WTC11 (cell line): ENCODE measurements around the gene KIF13A. TPM values are rescaled to one million over a fixed set of nuclear protein-coding genes. Genes with fewer than 3 reads are reported as not detected.

Experiments used
- ATAC-seq: fragments of 200-7000 bp; cut with Tn5 transposase; 2 replicates; pipeline ENCODE4 v1.10.0; 2021; ENCODE audit warnings: mild to moderate bottlenecking, moderate library complexity
- CTCF ChIA-PET: fragments of 300-600 bp; sonication (Branson Sonifier 250); formaldehyde crosslinking; loops from one replicate; lab custom pipeline; 2021; ENCODE audit warnings: antibody characterized with exemption; lab: Charles Lee
- POLR2A ChIA-PET: fragments of 350-600 bp; sonication (Branson Sonifier 250); formaldehyde crosslinking; loops from one replicate; lab custom pipeline; 2021; ENCODE audit warnings: antibody characterized with exemption; lab: Charles Lee
- DNase-seq: peaks from one replicate; pipeline ENCODE4 v3.0.0; 2021; ENCODE audit warnings: low spot score
- H3K27ac Mint-ChIP-seq: 2 replicates; pipeline ENCODE4 v1.8.0; 2021; ENCODE audit warnings: mixed read lengths
- H3K27me3 Mint-ChIP-seq: 2 replicates; pipeline ENCODE4 v1.8.0; 2021; ENCODE audit warnings: low read depth, mild to moderate bottlenecking, moderate library complexity, mixed read lengths
- H3K36me3 Mint-ChIP-seq: 2 replicates; pipeline ENCODE4 v1.8.0; 2021; ENCODE audit warnings: mixed read lengths
- H3K4me1 Mint-ChIP-seq: 2 replicates; pipeline ENCODE4 v1.8.0; 2022; ENCODE audit warnings: mixed read lengths
- H3K4me3 Mint-ChIP-seq: 2 replicates; pipeline ENCODE4 v1.8.0; 2021; ENCODE audit warnings: mild to moderate bottlenecking, moderate library complexity, mixed read lengths
- H3K9me3 Mint-ChIP-seq: 2 replicates; pipeline ENCODE4 v1.8.0; 2021; ENCODE audit warnings: mixed read lengths
- ATF6 ChIP-seq: sonication (generic); formaldehyde crosslinking; IDR thresholded peaks from 2 replicates; pipeline ENCODE4 v1.8.1; 2023; ENCODE audit warnings: mild to moderate bottlenecking, missing genetic modification reagents
- CBFB ChIP-seq: sonication (generic); formaldehyde crosslinking; IDR thresholded peaks from 2 replicates; pipeline ENCODE4 v1.8.1; 2022; ENCODE audit warnings: mild to moderate bottlenecking, low read depth, missing genetic modification reagents
- CREB1 ChIP-seq: sonication (generic); formaldehyde crosslinking; IDR thresholded peaks from 2 replicates; pipeline ENCODE4 v1.8.0; 2023; ENCODE audit warnings: mild to moderate bottlenecking, missing genetic modification reagents
- CREM ChIP-seq: sonication (generic); formaldehyde crosslinking; IDR thresholded peaks from 2 replicates; pipeline ENCODE4 v1.8.1; 2022; ENCODE audit warnings: mild to moderate bottlenecking, missing genetic modification reagents, moderate library complexity
- MXD4 ChIP-seq: fragments of 250-450 bp; sonication (Bioruptor Pico); IDR thresholded peaks from 2 replicates; pipeline ENCODE4 v1.8.0; 2021; ENCODE audit warnings: mild to moderate bottlenecking, moderate library complexity, borderline replicate concordance
- RELA ChIP-seq: sonication (generic); formaldehyde crosslinking; IDR thresholded peaks from 2 replicates; pipeline ENCODE4 v1.8.1; 2022; ENCODE audit warnings: missing genetic modification reagents, mild to moderate bottlenecking, borderline replicate concordance
- RORB ChIP-seq: fragments of 250-450 bp; sonication (Bioruptor Pico); IDR thresholded peaks from 2 replicates; pipeline ENCODE4 v1.9.0; 2021; ENCODE audit warnings: mild to moderate bottlenecking
- STAT6 ChIP-seq: sonication (generic); formaldehyde crosslinking; conservative IDR thresholded peaks from 2 replicates; pipeline ENCODE4 v1.8.1; 2023; ENCODE audit warnings: mild to moderate bottlenecking, low read depth, missing genetic modification reagents, moderate library complexity
- TP53 ChIP-seq: sonication (generic); formaldehyde crosslinking; IDR thresholded peaks from 2 replicates; pipeline ENCODE4 v1.8.1; 2023; ENCODE audit warnings: mild to moderate bottlenecking, missing genetic modification reagents
- USF1 ChIP-seq: sonication (generic); formaldehyde crosslinking; IDR thresholded peaks from 2 replicates; pipeline ENCODE4 v1.8.0; 2022; ENCODE audit warnings: mild to moderate bottlenecking, missing genetic modification reagents
- ZNF317 ChIP-seq: sonication (generic); formaldehyde crosslinking; IDR thresholded peaks from 2 replicates; pipeline ENCODE4 v1.8.1; 2023; ENCODE audit warnings: low read depth, mild to moderate bottlenecking, moderate library complexity, missing genetic modification reagents, borderline replicate concordance
- ZNF512 ChIP-seq: sonication (generic); formaldehyde crosslinking; IDR thresholded peaks from 2 replicates; pipeline ENCODE4 v1.8.1; 2022; ENCODE audit warnings: missing genetic modification reagents, borderline replicate concordance
- total RNA-seq: library from RNA; stranded (reverse); gene quantifications from 3 replicates; pipeline ENCODE4 v1.2.3, GENCODE V29; 2021
- TF ChIP-seq, protein P1 (sequence below): sonication (generic); formaldehyde crosslinking; IDR thresholded peaks from 2 replicates; pipeline ENCODE4 v1.8.1; 2022; ENCODE audit warnings: mild to moderate bottlenecking, missing genetic modification reagents, moderate library complexity, borderline replicate concordance
- TF ChIP-seq, protein P2 (sequence below): sonication (generic); formaldehyde crosslinking; IDR thresholded peaks from 2 replicates; pipeline ENCODE4 v1.8.0; 2022; ENCODE audit warnings: mild to moderate bottlenecking, missing genetic modification reagents
- TF ChIP-seq, protein P3 (sequence below): fragments of 250-450 bp; sonication (Bioruptor Pico); IDR thresholded peaks from 2 replicates; pipeline ENCODE4 v1.9.0; 2021; ENCODE audit warnings: mild to moderate bottlenecking

The KIF13A gene
- total RNA-seq, 1 experiment from 2014 or later = 32.7 TPM

DNA sequence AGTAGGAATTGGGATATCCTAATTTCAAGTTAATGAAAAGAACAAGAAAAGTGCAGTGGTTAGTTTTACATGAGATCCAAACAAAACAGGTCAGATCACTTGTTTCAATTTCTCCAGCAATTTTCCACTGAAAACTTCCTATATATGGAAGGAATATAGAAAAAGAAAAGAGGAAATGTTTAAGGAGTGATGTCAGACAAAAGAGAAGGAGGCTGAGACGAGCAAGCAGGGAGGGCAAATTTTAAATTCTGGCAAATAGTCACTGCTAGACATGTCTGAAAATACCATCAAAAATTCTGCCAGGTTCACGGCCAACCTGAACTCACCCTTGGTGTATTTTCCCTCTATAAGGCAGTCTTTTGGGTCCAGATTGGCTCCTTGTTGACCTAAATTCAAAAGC is 271.2 kb downstream of the KIF13A start:
- no peak overlapping the region for H3K27ac Mint-ChIP-seq
- peaks cover 13% of the 10 kb centered on the region for H3K4me1 Mint-ChIP-seq
- TF ChIP-seq MXD4 (CRISPR knock-in tag) (no peak), ZNF317 (CRISPR knock-in tag) (no peak), CREB1 (CRISPR knock-in tag) (no peak), STAT6 (CRISPR knock-in tag) (no peak), TP53 (no peak), RELA (no peak), USF1 (CRISPR knock-in tag) (no peak), ZNF512 (CRISPR knock-in tag) (no peak), CREM (CRISPR knock-in tag) (no peak), CBFB (CRISPR knock-in tag) (no peak), ATF6 (CRISPR knock-in tag) (no peak), RORB (no peak)
- TF ChIP-seq, protein P1, sequence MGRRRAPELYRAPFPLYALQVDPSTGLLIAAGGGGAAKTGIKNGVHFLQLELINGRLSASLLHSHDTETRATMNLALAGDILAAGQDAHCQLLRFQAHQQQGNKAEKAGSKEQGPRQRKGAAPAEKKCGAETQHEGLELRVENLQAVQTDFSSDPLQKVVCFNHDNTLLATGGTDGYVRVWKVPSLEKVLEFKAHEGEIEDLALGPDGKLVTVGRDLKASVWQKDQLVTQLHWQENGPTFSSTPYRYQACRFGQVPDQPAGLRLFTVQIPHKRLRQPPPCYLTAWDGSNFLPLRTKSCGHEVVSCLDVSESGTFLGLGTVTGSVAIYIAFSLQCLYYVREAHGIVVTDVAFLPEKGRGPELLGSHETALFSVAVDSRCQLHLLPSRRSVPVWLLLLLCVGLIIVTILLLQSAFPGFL (CRISPR knock-in tag) = no peak
- TF ChIP-seq, protein P2, sequence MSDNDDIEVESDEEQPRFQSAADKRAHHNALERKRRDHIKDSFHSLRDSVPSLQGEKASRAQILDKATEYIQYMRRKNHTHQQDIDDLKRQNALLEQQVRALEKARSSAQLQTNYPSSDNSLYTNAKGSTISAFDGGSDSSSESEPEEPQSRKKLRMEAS (CRISPR knock-in tag) = no peak
- TF ChIP-seq, protein P3, sequence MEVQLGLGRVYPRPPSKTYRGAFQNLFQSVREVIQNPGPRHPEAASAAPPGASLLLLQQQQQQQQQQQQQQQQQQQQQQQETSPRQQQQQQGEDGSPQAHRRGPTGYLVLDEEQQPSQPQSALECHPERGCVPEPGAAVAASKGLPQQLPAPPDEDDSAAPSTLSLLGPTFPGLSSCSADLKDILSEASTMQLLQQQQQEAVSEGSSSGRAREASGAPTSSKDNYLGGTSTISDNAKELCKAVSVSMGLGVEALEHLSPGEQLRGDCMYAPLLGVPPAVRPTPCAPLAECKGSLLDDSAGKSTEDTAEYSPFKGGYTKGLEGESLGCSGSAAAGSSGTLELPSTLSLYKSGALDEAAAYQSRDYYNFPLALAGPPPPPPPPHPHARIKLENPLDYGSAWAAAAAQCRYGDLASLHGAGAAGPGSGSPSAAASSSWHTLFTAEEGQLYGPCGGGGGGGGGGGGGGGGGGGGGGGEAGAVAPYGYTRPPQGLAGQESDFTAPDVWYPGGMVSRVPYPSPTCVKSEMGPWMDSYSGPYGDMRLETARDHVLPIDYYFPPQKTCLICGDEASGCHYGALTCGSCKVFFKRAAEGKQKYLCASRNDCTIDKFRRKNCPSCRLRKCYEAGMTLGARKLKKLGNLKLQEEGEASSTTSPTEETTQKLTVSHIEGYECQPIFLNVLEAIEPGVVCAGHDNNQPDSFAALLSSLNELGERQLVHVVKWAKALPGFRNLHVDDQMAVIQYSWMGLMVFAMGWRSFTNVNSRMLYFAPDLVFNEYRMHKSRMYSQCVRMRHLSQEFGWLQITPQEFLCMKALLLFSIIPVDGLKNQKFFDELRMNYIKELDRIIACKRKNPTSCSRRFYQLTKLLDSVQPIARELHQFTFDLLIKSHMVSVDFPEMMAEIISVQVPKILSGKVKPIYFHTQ = no peak
- ChIA-PET POLR2A (interaction anchor here (0.7 kb wide), 1 partner anchor 10 kb away, joined by 3 read pairs; the partner anchor contains the start of gene NUP153), CTCF (no interaction called here)
- H3K9me3 Mint-ChIP-seq = no peaks in the 10 kb centered on the region
- no peak for ATAC-seq
- DNase-seq = no peak
- no peaks in the 10 kb centered on the region for H3K27me3 Mint-ChIP-seq
- H3K4me3 Mint-ChIP-seq = no peak overlapping the region
- H3K36me3 Mint-ChIP-seq = no peaks in the 10 kb centered on the region
